Measurements from ENCODE around the gene COX7A1. TPM values are rescaled to one million over a fixed set of nuclear protein-coding genes. Genes with fewer than 3 reads are reported as not detected.
A peak's percentile ranks its signal among the peaks of the same experiment; 100 is the strongest.

The COX7A1 gene
- total RNA-seq, 1 donor from 2014 or later = not detected

DNA sequence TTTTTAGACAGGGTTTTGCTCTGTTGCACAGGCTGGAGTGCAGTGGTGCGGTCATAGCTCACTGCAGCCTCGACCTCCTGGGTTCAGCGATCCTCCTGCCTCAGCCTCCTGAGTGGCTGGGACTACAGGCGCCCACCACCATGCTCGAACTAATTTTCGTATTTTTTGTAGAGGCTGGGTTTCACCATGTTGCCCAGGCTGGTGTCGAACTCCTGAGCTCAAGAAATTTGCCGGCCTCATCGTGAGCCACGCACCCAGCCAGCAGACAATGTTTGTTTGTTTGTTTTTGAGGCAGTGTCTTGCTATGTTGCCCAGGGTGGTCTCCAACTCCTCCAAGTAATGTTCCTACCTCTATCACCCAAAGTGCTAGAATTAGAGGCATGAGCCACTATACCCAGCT is 879 bp upstream of the COX7A1 start:
- DNase-seq = no peak
- peaks cover 23% of the 10 kb centered on the region for H3K36me3 Mint-ChIP-seq (ENCODE audit: low read depth)
- intact Hi-C loops (cut with micrococcal nuclease) = no loop called here
- H3K27ac Mint-ChIP-seq = no peak overlapping the region
- no peaks in the 10 kb centered on the region for H3K4me1 Mint-ChIP-seq
- no peaks in the 10 kb centered on the region for H3K9me3 Mint-ChIP-seq
- no peaks in the 10 kb centered on the region for H3K27me3 Mint-ChIP-seq
- H3K4me3 Mint-ChIP-seq = no peak overlapping the region

DNA sequence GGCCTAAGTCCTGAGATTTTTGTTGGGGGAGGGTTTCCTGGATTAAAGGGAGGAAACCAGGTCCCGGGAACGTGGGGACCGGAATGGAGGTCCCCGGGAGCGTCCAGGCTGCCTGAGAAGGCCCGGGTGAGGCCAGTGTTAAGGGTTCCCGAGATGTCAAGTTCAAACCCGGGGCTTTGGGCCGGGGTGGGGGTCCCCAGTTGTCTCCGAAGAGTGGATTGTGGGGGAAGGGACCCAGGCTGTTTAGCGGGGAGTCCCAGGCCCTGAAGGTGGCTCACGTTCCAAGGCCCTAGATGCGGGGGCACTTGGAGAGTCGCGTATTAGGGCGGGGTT is 262 bp downstream of the COX7A1 start:
- Mint-ChIP-seq H3K4me1 (no peaks in the 10 kb centered on the region), H3K36me3 (ENCODE audit: low read depth) (peaks cover 30% of the 10 kb centered on the region), H3K4me3 (no peak overlapping the region), H3K9me3 (no peaks in the 10 kb centered on the region), H3K27ac (no peak overlapping the region), H3K27me3 (no peaks in the 10 kb centered on the region)
- intact Hi-C loops (cut with micrococcal nuclease) = no loop called here
- DNase-seq = no peak

- Mint-ChIP-seq H3K27me3 (no peaks in the 10 kb centered on the region), H3K4me1 (peaks cover 2% of the 10 kb centered on the region), H3K27ac (no peak overlapping the region), H3K36me3 (ENCODE audit: low read depth) (peaks cover 36% of the 10 kb centered on the region), H3K9me3 (no peaks in the 10 kb centered on the region), H3K4me3 (no peak overlapping the region)
- intact Hi-C loops (cut with micrococcal nuclease) = no loop called here
- DNase-seq = no peak
These were observed 866 bp downstream of the COX7A1 start for GRCh38 chr19:36151144-36152018.

DNA sequence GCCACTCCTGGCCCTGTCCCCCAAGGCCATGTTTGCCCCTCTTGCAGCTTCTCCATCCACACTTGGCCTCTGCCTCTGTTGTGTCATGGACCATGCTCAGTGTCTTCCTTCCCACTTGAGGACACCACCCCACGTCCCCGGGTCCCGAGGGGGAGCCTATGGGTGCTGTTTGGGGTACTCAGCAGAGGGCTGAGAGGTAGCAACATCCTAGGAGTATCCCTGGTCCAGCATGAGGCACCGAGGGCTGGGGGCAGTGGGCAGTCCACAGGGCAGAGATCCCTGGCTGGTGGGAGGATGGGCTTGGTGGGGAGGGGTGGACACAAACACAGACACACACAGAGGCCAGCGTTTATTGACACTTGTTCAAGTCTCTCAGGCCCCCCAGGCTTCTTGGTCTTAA is 1.7 kb downstream of the COX7A1 start:
- Mint-ChIP-seq H3K9me3 (no peaks in the 10 kb centered on the region), H3K36me3 (ENCODE audit: low read depth) (peaks cover 43% of the 10 kb centered on the region), H3K4me3 (no peak overlapping the region), H3K4me1 (peaks cover 3% of the 10 kb centered on the region), H3K27me3 (no peaks in the 10 kb centered on the region), H3K27ac (no peak overlapping the region)
- DNase-seq = no peak
- intact Hi-C loops (cut with micrococcal nuclease) = no loop called here

DNA sequence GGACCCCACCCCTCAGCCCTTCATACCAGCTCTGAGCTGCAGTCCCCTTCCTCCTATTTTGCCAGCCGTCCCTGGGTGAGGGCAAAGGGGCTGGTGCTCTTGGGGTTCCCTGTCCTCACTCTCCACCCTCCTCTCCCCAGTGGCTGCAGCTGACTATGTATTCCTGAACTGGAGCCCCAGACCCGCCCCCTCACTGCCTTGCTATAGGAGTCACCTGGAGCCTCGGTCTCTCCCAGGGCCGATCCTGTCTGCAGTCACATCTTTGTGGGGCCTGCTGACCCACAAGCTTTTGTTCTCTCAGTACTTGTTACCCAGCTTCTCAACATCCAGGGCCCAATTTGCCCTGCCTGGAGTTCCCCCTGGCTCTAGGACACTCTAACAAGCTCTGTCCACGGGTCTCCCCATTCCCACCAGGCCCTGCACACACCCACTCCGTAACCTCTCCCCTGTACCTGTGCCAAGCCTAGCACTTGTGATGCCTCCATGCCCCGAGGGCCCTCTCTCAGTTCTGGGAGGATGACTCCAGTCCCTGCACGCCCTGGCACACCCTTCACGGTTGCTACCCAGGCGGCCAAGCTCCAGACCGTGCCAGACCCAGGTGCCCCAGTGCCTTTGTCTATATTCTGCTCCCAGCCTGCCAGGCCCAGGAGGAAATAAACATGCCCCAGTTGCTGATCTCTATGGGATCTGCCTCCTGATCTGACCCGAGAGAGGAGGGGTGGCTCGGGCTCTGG is 2.4 kb downstream of the COX7A1 start:
- Mint-ChIP-seq H3K27me3 (no peaks in the 10 kb centered on the region), H3K4me1 (peaks cover 3% of the 10 kb centered on the region), H3K9me3 (no peaks in the 10 kb centered on the region), H3K4me3 (no peak overlapping the region), H3K27ac (no peak overlapping the region), H3K36me3 (ENCODE audit: low read depth) (peaks cover 49% of the 10 kb centered on the region)
- intact Hi-C loops (cut with micrococcal nuclease) = no loop called here
- DNase-seq = no peak

- no peak for DNase-seq
- Mint-ChIP-seq H3K9me3 (no peaks in the 10 kb centered on the region), H3K36me3 (ENCODE audit: low read depth) (peaks cover 67% of the 10 kb centered on the region), H3K4me1 (peaks cover 16% of the 10 kb centered on the region), H3K27ac (no peak overlapping the region), H3K4me3 (no peak overlapping the region), H3K27me3 (no peaks in the 10 kb centered on the region)
- intact Hi-C loops (cut with micrococcal nuclease) = no loop called here
These were observed 7.6 kb downstream of the COX7A1 start for GRCh38 chr19:36144624-36145023.

DNA sequence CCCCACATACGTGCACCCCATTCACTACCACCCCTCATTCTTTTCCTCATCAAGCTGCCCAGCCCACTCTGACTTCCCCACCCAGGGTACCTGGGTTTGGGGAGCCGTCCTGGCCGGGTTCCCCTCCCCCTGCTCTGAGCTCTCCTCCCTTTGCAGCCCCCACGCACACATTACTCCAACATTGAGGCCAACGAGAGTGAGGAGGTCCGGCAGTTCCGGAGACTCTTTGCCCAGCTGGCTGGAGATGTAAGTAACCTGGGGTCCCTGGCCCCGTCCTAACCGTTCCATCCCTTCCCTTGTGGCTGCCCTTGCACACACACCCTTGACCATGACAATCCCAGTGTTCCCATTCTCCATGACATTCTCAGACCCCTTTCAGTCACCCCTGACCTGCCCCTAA is 9.8 kb downstream of the COX7A1 start:
- no peak for DNase-seq
- Mint-ChIP-seq H3K9me3 (no peaks in the 10 kb centered on the region), H3K36me3 (ENCODE audit: low read depth) (peaks cover 54% of the 10 kb centered on the region), H3K4me3 (no peak overlapping the region), H3K27ac (peak overlapping the region; percentile 65), H3K4me1 (peaks cover 19% of the 10 kb centered on the region), H3K27me3 (no peaks in the 10 kb centered on the region)
- intact Hi-C loops (cut with micrococcal nuclease) = no loop called here

- Mint-ChIP-seq H3K36me3 (ENCODE audit: low read depth) (peaks cover 51% of the 10 kb centered on the region), H3K27me3 (no peaks in the 10 kb centered on the region), H3K4me3 (peak overlapping the region; percentile 89), H3K27ac (no peak overlapping the region), H3K4me1 (peaks cover 20% of the 10 kb centered on the region), H3K9me3 (no peaks in the 10 kb centered on the region)
- intact Hi-C loops (cut with micrococcal nuclease) = no loop called here
- no peak for DNase-seq
These were observed 10.2 kb downstream of the COX7A1 start for GRCh38 chr19:36142046-36142445.

GRCh38 chr19:36141039-36141927 is 11.0 kb downstream of the COX7A1 start:
- Mint-ChIP-seq H3K4me3 (peak overlapping the region; percentile 89), H3K27me3 (no peaks in the 10 kb centered on the region), H3K9me3 (no peaks in the 10 kb centered on the region), H3K4me1 (peaks cover 23% of the 10 kb centered on the region), H3K36me3 (ENCODE audit: low read depth) (peaks cover 43% of the 10 kb centered on the region), H3K27ac (peak overlapping the region; percentile 95)
- DNase-seq = peak; percentile 97
- intact Hi-C loops (cut with micrococcal nuclease) = no loop called here

GRCh38 chr19:36140304-36141038 is 11.8 kb downstream of the COX7A1 start:
- Mint-ChIP-seq H3K27ac (peak overlapping the region; percentile 95), H3K36me3 (ENCODE audit: low read depth) (peaks cover 36% of the 10 kb centered on the region), H3K4me3 (peak overlapping the region; percentile 89), H3K4me1 (peaks cover 23% of the 10 kb centered on the region), H3K9me3 (no peaks in the 10 kb centered on the region), H3K27me3 (no peaks in the 10 kb centered on the region)
- intact Hi-C loops (cut with micrococcal nuclease) = loop anchor here (1.0 kb wide), 3 partner anchors 12 to 74 kb away; partner anchors contain the start of genes TBCB and ZNF565
- DNase-seq = peak; percentile 79

DNA sequence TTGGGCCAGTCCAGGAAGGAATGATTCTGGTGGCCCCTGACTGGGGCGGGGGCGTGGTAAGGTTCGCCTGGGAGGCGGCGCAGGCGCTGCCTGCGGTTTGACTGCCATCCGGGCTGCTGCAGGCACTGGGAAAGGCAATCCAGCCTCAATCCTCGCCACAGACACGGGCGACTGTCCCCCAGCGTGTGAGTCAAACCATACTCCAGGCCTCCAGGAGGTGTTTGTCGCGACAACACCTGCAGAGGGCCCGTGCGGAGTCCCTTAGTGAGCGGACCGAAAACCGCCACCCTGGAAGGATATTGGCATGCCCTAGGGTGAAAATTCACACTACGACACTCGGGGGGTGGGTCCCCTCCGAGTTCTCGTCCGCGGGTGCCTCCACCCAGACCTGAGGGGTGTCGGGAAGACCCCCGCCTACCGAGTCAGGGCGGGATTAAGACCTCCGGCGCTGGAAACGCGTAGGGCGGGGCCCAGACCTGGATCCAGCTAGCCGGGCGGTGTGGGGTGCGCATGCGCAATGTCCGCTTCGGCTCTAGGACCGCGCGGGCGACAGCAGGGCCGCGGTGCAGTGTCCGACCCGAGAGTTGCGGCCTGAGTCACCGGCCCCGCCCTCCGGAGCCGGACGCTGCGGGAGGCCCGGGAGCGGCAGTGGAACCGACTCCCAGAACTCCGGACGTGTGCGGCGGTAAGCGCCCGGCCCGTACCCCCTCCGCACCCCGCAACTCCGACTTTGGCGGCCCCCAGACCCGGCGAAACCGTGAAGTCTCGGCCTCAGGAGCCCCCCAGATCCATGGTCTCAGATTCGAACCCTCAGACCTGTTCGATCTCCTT is 12.6 kb downstream of the COX7A1 start, which contains the start of gene CAPNS1:
Gene CAPNS1, plus strand, starts transcription at position 594 of the 831 bp plus-strand sequence. CDS start 946 bp downstream, outside the sequence.
- Mint-ChIP-seq H3K4me1 (peaks cover 23% of the 10 kb centered on the region), H3K27ac (peak within 1 kb of the TSS; percentile 95), H3K36me3 (ENCODE audit: low read depth) (peaks cover 29% of the 10 kb centered on the region), H3K9me3 (no peaks in the 10 kb centered on the region), H3K4me3 (peak within 1 kb of the TSS; percentile 89), H3K27me3 (no peaks in the 10 kb centered on the region)
- intact Hi-C loops (cut with micrococcal nuclease) = loop anchor here (1.0 kb wide), 4 partner anchors 11 to 85 kb away; partner anchors contain the start of genes TBCB, THAP8, WDR62 and ZNF565
- peak; percentile 98 for DNase-seq

DNA sequence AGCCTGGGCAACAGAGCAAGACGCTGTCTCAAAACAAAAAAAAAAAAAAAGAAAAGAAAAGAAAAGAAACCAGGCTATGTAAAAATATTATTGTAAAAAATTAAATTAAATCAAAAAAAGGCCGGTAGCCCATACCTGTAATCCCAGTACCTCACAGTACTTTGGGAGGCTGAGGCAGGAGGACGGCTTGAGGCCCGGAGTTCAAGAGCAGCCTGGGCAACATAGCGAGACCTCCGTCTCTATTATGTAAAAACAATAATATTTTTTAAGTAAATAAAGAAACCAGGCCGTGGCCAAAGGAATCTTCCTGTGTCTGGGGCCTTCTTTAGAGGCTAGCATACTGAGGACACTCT is 13.2 kb downstream of the COX7A1 start:
- DNase-seq = no peak
- H3K9me3 Mint-ChIP-seq = no peaks in the 10 kb centered on the region
- peak overlapping the region; percentile 89 for H3K4me3 Mint-ChIP-seq
- H3K4me1 Mint-ChIP-seq = peaks cover 23% of the 10 kb centered on the region
- peaks cover 25% of the 10 kb centered on the region for H3K36me3 Mint-ChIP-seq (ENCODE audit: low read depth)
- H3K27me3 Mint-ChIP-seq = no peaks in the 10 kb centered on the region
- H3K27ac Mint-ChIP-seq = peak overlapping the region; percentile 95
- intact Hi-C loops (cut with micrococcal nuclease) = loop anchor here (1.0 kb wide), 1 partner anchor 85 kb away; the partner anchor contains the start of genes THAP8 and WDR62
